Sciatic nerve (tissue), 2 donors: ENCODE results near the gene NCAPH2. TPM values are rescaled to one million over a fixed set of nuclear protein-coding genes. Genes with fewer than 3 reads are reported as not detected.

ENCODE experiments used
- ATAC-seq: fragments of 200-7000 bp; cut with Tn5 transposase; one replicate; pipeline ENCODE4 v1.9.1; 2020; ENCODE audit warnings: mild to moderate bottlenecking, moderate library complexity
- DNase-seq: peaks from one replicate; pipeline ENCODE4 v3.0.0-alpha.2; 2020; ENCODE audit warnings: low spot score
- intact Hi-C: fragments of 100-400 bp; cut with DNase I; formaldehyde crosslinking; loops from one replicate; pipeline ENCODE4 v1.14.2; 2022
- total RNA-seq: library from RNA; stranded (reverse); fragmentation: NEBNext Ultra II Directional; extraction: Animal tissue kit (Norgen Biotek cat#: 25700); gene quantifications from one replicate; pipeline ENCODE4 v1.2.1, GENCODE V29; 2021
- donor health status: DM: no; HTN: no; CAD: no.
- donor health status: DM: no; HTN: no; CAD: no.

NCAPH2 gene
- total RNA-seq, 1 donor from 2014 or later, result 39.8 TPM

GRCh38 chr22:50561401-50562358 lies 53.7 kb downstream of the NCAPH2 start:
- ATAC-seq (no peak), DNase-seq (no peak)
- intact Hi-C loops, result no loop called here

GRCh38 chr22:50562523-50563412 lies 54.7 kb downstream of the NCAPH2 start, which contains the start of gene SYCE3:
Gene SYCE3 (minus strand): TSS chr22:50562919. CDS start chr22:50556405, 6,514 bp downstream.
- intact Hi-C loops, result no loop called here
- peak; percentile 99 for DNase-seq
- ATAC-seq, result peak; percentile 97

- ATAC-seq, result peak; percentile 23
- DNase-seq, result no peak
- intact Hi-C loops, result no loop called here
Measured at GRCh38 chr22:50563413-50564160, 55.6 kb downstream of the NCAPH2 start.

GRCh38 chr22:50564289-50564688 lies 56.3 kb downstream of the NCAPH2 start:
- no peak for DNase-seq
- intact Hi-C loops, result no loop called here
- ATAC-seq, result no peak

DNA sequence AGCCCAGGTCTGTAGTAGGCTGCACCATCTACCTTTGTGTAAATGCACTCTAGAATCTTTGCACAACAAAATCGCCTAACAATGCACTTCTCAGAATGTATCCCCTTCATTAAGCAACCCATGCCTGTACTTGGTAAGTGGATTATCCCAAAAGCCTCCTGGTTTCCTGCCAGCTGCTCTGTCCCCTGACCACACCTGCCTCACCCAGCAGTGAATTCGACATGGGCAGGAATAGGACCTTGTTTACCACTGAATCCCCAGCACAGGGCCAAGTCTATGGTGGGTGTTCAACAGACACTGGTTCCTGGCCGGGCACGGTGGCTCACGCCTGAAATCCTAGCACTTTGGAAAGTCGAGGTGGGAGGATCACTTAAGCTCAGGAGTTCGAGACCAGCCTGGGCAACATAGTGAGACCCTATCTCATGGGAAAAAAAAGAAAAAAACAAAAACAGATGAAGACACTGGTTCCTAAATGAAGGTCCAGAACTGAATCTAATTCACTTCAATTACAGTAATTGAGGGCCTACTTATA lies 59.8 kb downstream of the NCAPH2 start:
- DNase-seq, result peak; percentile 49
- ATAC-seq, result no peak
- intact Hi-C loops, result no loop called here

DNA sequence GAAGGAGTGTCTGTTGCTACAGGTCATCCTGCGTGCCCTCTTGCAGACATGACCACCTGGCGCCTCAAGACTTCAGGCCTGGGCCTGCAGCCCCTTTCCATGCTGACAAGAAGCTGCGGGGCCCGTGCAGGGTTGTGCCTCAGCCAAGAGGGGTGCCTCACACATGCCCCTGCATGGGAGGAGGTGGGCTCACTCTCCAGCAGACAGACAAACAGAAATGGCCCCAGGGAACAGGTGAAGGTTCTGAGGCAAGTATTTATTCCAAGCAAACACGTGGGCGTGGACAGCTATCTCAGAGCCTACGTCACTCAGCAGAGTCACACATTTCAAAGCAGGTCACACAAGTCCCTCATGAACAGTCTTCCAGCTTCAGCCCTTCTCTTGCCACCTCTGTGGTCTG lies 60.6 kb downstream of the NCAPH2 start:
- no peak for ATAC-seq
- no peak for DNase-seq
- intact Hi-C loops, result no loop called here

- ATAC-seq (no peak), DNase-seq (no peak)
- intact Hi-C loops, result no loop called here
Measured at GRCh38 chr22:50569041-50569459, 61.0 kb downstream of the NCAPH2 start.

DNA sequence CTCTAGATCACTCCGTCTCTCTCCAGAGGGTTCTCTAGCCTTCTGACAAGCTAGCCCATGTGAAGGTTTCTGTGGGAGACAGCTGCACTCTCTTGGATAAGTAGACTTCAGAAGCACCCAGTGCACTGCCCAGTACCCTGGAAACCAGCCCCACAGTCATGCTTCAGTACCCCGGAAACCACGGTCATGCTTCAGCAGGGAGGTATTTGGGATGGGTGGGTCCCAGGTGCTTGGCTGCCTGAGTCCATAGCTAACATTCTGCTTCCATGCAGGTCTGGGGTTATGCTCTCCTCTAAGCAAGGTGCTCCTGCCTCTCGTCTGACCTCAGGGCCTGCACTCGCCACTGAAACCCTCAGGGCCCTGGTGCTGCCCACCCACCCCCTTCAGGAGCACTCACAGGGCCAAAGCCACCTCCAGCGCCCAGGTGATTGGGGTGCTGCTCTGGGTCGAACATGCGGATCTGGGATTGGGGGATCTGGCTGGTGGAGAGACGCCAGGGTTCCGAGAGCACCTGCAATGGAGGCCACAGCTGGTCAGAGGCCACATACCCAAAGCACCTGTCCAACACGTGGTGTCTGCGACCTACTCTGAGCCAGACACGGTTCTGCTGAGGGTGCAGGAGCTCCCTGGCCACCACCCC lies 62.0 kb downstream of the NCAPH2 start:
- ATAC-seq (no peak), DNase-seq (no peak)
- intact Hi-C loops, result no loop called here

GRCh38 chr22:50570861-50571260 lies 62.8 kb downstream of the NCAPH2 start:
- DNase-seq, result no peak
- ATAC-seq, result no peak
- intact Hi-C loops, result no loop called here

DNA sequence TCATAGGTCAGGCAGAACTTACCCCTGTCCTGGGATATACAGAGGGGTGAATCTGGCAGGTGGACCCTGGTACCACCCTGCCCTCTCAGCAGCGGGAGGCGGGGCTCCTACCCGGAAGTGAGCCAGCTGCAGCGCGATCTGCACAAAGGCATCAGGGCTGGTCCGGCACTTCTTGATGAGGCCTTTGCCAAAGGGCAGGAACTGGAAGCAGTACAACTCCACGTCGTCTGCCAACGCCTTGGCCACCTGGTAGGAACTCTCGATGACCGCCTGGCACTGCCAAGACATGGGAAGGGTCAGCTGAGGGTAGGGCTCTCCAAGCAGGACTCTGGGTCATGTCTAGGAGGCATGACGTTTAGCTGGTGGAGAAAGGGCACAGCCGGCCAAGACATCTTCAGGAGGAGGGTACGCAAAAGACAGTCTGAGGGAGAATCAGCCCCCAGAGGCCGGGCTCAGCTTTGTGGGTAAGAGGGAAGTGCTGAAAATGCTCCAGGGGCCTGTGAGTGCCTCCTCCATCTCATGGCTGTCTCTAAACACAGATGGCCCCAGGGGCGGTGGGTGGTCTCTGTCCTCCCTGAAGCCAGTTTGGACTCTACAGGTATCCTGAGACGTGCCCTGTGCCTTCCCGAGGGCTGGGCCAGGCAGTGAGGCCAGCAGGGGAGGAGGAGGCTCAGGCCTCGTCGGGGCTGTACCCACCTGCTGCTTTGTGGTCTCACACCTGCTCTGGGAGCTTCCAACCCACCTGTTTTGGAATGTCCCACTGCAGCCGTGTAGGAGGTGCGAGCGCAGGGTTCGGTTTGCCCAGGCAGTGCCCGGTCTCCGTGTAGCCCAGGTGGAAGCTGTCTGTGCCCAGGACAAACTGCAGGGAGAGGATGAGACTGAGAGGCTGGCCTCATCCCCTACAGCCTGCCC lies 63.5 kb downstream of the NCAPH2 start:
- intact Hi-C loops, result no loop called here
- no peak for DNase-seq
- no peak for ATAC-seq

GRCh38 chr22:50572965-50573364 lies 64.9 kb downstream of the NCAPH2 start:
- intact Hi-C loops, result no loop called here
- DNase-seq (no peak), ATAC-seq (no peak)

DNA sequence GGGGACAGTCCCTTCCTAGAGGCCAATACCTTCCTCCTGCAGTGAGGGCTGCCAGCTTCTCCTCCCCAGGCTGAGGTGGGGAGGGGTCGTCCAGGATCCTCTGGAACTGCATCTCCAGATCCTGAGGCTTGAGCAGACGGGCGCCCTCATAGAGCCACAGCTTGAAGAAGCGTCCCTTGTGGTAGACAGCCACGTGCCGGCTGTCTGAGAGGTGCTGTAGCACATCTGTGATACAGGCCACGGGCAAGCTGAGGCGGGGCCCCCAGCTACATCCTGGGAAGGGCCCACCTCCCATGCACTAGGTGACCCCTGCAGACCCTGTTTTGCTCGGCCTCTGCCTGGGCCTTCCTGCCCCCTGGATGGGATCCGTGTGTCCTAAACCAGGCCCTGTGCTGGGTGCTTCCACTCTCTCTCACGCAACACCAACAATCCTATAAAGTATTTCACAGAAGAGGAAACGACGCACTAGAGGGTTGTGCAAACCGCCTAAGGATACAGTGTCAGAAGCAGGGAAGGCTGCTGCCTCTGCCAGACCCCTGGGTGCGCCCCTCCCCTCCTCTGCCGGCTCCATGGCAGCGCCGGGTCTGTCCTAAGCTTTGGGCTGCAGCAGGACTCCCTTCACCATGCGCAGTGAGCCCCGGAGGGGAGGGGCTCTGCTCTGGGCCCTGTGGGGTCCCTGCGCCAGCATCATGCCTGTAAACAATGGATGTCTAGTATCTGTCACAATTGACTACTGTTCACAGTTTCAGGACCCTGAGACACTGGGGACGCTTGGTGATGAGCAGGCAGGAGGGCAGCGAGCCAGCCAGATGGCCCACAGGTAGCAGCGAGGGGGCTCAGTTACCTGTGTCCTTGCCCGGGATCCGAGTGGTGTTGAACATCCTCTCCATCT lies 65.7 kb downstream of the NCAPH2 start:
- ATAC-seq, result no peak
- intact Hi-C loops, result no loop called here
- DNase-seq, result no peak

- no peak for DNase-seq
Measured at GRCh38 chr22:50574383-50574755, 66.3 kb downstream of the NCAPH2 start.

More at GRCh38 chr22:50574383-50574755, 66.3 kb downstream of the NCAPH2 start:
- intact Hi-C loops, result no loop called here
- no peak for ATAC-seq
